ENCODE results near the gene ARMH2.

GRCh38 chr6:24844061-24844460 lies 45.3 kb upstream of the ARMH2 start:
- TF ChIP-seq CREB5 (CRISPR knock-in tag; IDR thresholded peaks at IDR 0.05; ENCODE audit: low read depth), result no peak
- TF ChIP-seq ZFP3 (CRISPR knock-in tag; IDR thresholded peaks at IDR 0.05), result no peak
- TF ChIP-seq BACH2 (CRISPR knock-in tag; IDR thresholded peaks at IDR 0.05; ENCODE audit: borderline replicate concordance), result no peak

All from SK-N-SH treated with all-trans-retinoic acid at 6 μM for 48 hours (cell line).